HG02759 (cell line): ENCODE results near the gene EPM2A.

ENCODE experiments used
- ATAC-seq: cut with Tn5 transposase; IDR thresholded peaks from one replicate; pipeline ENCODE4 v1.9.1; 2021; ENCODE audit warnings: mild to moderate bottlenecking, moderate library complexity; ENCODE audit not compliant: unreplicated experiment

EPM2A gene

DNA sequence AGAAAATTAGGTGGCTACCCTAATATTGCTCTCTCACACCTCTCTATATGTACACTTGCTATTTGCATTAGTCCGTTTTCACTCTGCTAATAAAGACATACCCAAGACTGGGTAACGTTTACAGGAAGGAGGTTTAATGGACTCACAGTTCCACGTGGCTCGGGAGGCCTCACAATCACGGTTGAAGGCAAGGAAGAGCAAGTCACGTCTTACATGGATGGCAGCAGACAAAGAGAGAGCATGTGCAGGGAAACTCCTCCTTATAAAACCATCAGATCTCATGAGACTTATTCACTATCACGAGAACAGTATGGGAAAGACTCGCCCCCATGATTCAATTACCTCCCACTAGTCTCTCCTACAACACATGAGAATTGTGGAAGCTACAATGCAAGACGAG lies 53.4 kb downstream of the EPM2A start:
- ATAC-seq, result no peak

DNA sequence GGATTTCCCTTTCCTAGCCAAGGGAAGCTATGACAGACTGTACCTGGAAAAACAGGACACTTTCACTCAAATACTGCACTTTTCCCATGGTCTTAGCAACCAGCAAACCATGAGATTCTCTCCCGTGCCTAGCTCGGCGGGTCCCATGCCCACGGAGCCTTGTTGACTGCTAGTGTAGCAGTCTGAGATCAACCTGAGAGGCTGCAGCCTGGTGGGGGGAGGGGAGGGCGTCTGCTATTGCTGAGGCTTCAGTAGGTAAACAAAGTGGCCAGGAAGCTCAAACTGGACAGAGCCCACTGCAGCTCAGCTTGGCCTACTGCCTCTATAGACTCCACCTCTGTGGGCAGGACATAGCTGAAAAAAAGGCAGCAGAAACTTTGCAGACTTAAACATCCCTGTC lies 61.8 kb downstream of the EPM2A start:
- no peak for ATAC-seq

DNA sequence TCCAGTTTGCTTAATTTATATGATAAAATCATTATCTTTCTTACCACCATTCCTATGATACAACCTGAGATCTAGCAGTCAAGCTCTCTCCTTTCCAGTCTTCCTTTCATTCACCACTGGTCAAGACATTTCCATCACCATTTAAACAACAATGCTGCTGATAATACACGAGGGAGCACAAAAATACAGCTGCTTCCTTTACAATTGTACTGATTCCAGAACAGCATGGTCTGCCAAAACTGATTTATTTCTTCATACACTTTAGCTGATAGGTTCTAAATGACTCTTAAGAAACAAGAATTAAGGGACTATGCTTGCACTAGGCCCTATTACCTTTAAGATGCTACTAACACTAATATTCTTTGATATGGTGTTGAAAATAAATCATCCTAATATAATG lies 65.0 kb downstream of the EPM2A start:
- no peak for ATAC-seq

DNA sequence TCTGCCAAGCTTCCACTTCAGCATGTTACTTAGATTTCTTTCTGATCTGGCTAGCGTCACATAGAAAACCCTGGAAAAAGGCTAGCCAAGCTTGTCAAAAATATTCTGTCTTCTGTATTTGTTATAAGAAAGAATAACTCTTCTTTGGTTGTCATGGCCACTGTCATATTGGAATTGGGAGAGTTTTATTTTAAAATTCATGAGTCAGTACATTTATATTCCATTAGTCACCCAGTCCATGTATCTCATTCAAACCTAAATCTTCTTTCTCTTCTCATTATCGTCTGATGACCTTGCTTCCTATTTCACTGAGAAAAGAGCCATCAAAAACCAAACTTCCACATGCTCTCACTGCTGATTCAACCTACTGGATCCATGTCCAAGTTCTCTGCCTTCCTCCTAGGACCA lies 65.7 kb downstream of the EPM2A start:
- no peak for ATAC-seq

- ATAC-seq, result no peak
Measured at GRCh38 chr6:145668844-145669243, 66.5 kb downstream of the EPM2A start.

DNA sequence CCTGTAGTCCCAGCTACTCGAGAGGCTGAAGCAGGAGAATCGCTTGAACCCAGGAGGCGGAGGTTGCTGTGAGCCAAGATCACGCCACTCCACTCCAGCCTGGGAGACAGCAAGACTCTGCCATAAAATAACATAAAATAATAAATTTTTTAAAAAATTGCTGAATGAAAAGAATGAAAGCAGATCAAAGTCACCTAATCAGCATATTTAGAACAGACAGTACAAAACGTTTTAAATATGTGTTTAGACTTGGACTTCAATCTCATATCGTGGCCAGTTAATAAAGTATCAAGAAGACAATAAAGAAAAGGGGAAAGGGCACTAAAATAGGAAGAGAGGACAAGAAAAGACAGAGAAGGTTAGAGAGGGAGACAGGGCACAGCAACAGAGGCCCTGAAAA lies 74.6 kb downstream of the EPM2A start:
- no peak for ATAC-seq

- ATAC-seq, result no peak
Measured at GRCh38 chr6:145656128-145656527, 79.2 kb downstream of the EPM2A start.

DNA sequence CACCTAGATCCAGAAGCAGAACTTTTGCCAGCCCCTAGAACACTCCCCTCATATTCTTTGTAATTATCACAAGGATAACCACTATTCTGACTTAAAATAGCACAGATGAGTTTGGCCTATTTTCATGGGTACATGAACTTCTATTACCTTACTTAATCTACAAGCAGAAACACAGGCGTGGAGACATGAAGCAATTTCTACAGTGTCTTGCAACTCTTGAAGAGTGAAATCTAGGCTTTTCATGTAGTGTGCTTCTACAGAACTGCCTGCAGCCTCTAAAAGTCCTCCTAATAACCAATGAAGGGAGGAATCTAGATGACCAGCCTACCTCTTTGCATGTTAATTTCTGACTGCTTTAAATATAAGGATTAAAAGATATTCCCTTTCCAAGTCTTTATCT lies 82.7 kb downstream of the EPM2A start:
- ATAC-seq, result no peak

GRCh38 chr6:145651988-145652387 lies 83.3 kb downstream of the EPM2A start:
- no peak for ATAC-seq

- no peak for ATAC-seq
Measured at GRCh38 chr6:145648149-145648548, 87.2 kb downstream of the EPM2A start.

DNA sequence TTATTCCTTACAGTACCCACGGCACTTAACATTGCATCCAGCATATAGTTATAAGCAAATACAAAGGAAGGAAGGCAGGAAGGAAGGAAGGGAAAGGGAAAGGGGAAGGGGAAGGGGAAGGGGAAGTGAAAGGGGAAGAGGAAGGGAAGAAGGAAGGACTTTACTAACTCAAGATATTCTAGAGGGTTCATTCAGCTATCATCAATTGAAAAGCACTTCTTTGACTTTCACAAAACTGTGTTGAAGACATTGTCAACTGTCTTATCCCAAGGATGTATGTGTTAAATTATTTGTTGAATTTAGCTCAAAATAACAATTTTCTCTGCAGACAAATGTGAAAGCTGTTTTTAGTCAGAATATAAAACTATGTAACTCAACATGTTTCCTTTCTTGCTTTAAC lies 87.7 kb downstream of the EPM2A start:
- ATAC-seq, result no peak

GRCh38 chr6:145643760-145644159 lies 91.6 kb downstream of the EPM2A start:
- ATAC-seq, result no peak

DNA sequence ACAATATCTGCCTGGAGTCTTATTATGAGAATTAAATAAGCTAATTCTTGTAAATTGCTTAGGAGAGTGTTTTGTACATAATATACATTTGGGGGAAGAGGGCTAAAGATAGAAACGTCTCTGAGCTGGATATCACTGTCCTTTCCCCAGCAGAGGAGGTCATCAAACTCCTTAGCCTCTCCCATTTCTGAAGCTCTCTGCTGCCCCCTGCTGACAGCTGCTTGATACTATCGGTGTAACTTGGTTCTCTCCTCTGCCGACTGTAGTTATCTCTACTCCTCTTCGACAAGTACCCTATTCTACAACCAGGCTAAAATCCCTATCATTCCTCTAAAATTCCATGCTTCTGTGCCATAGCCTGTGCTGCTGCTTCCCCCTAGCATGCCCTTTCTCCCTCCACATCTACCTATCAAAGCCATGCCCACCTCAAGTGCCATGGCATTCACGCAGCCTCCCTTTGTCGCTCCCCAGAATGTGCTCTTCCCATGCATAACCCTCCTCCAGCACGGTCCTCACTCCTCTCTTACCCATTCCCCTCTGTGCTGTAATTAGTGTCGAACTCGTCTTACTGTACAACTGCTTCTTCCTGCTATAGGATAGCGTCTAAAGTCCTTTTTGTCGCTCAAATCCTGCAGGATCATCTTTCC lies 101.2 kb downstream of the EPM2A start:
- peak; percentile 96 for ATAC-seq

- ATAC-seq, result no peak
Measured at GRCh38 chr6:145632971-145633370, 102.3 kb downstream of the EPM2A start.

DNA sequence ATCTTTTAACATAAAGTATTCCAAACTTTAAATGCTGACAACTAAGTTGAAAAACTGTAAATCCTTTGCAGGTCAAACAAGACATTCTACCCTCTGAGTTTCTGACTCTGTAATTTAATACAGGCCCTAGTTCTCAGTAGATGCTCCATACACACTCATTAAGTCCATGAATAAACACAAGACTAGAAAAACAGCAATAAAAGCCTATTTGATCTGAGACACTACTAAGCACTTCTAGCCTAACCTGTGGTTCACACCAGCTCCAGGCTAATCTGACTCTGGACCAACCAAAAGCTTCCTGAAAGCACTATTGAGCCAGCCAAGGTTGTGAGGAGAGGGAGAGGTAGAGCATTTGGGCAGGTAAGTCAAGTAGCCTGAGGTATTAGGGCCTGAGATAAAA lies 103.9 kb downstream of the EPM2A start:
- no peak for ATAC-seq

GRCh38 chr6:145630598-145630997 lies 104.7 kb downstream of the EPM2A start:
- ATAC-seq, result no peak

DNA sequence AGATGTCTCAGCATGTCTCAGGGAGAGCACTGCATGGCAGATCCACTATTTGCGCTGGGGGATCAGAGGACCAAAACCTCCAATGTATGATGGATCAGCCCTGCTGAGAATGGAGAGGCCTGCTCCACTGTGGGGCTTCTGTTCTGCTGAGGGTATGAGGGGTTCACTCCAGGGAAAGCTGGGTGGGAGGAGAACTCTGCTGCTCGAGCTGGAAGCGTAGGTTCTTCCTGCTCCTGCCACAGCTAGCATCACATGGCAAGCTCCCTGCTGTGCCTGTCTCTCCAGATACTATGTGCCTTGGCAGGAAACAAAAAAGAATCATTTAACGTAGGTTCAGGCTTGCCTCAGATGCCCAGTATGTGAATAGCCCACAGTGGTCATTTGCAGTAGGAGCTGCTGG lies 105.8 kb downstream of the EPM2A start:
- no peak for ATAC-seq

DNA sequence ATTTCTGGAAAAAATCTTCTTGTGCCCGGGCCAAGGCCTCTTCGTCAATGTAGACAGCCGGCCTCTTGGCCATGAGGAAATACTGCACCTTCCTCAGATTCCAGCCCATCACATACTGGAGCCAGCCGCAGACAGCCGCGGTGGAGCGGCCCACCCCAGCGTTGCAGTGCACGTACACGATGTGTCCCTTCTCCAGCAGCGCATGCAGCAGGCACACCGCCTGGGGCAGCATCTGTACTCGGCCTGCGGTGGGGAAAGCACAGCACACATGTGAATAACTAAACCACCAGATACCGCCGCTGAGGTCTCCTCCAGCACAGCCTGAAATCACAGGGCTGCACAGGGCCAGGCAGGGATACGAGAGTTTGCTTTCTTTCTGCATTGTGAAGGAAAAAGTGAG lies 107.9 kb downstream of the EPM2A start:
- no peak for ATAC-seq

- no peak for ATAC-seq
Measured at GRCh38 chr6:145626857-145627256, 108.5 kb downstream of the EPM2A start.

DNA sequence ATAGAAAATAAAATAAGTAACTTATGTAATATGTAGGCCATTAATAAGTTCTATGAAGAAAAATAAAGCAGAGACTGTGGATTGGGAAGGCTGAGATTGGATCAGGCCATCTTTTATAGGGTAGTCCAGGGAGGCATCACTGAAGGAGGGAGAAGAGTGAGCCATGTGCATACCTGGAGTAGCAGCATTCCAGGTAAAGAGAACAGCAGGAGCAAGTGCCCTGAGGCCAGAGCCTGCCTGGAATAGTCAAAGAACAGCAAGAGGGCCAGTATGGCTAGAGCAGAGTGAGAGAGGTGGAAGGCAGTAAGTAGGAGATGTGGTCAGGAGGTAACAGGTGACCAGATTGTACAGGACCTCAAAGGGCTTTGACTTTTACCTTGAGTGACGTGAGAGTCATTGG lies 112.1 kb downstream of the EPM2A start:
- no peak for ATAC-seq

GRCh38 chr6:145621776-145622175 lies 113.5 kb downstream of the EPM2A start:
- peak; percentile 43 for ATAC-seq

DNA sequence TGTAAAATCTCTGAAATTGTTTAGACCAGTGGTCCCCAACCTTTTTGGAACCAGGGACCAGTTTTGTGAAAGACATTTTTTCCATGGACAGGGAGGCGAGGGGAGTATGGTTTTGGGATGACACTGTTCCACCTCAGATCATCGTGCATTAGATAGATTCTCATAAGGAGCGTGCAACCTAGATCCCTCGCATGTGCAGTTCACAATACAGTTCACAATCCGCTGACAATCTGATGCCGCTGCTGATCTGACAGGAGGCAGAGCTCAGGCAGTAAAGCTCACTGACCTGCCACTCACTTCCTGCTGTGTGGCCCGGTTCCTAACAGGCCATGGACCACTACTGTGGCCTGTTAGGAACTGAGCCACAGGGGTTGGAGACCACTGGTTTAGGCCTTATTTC lies 115.2 kb downstream of the EPM2A start:
- ATAC-seq, result no peak

DNA sequence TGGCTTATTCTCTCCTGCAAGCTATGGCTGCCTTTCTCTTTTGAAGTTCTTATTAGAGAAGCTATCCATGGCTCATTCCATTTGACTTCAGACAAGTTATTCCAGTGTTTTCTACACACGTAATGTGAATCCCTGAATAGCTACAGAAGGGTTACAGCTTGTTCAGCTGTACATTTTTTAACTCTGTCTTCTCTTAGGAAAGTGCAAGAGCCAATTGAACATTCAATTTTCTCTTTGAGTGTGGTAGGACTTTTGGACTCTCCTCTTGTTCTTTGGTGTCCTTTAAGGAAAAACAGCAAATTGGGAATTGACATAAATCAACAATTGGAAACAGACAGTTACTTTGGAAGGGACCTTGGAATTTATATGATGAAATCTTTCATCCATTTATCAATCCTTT lies 125.8 kb downstream of the EPM2A start:
- no peak for ATAC-seq
